Fibroblast of skin of scalp (primary cell): ENCODE data around the gene RIPK4.
"Not testable (repeated sequence)": the region's sequence is repeated elsewhere in the genome, so short reads cannot be mapped to it uniquely, and the experiment has no call there.

Source experiments
- DNase-seq: peaks from one replicate; pipeline ENCODE4 v3.0.0-alpha.2; 2013

The RIPK4 gene

DNA sequence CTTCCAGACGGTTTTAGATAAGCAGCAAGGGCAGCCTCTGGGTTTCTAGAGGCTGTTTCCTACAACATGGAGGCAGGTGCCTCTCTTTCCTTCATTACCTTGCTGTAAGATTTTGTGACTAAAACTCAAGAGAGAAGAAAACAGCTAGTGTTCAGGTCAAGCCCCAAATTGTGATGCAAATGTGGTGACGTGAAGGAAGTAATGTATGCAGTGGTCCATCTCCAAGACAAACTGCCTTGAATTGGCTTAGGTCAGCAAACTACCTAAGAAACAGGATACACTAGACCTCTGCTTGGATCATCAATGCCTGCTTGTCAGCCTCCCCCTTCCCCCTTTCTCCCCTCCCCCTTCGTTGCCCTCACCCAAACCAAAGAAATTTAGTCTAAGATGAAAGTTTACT, 28.9 kb upstream of the RIPK4 start:
- no peak for DNase-seq

DNA sequence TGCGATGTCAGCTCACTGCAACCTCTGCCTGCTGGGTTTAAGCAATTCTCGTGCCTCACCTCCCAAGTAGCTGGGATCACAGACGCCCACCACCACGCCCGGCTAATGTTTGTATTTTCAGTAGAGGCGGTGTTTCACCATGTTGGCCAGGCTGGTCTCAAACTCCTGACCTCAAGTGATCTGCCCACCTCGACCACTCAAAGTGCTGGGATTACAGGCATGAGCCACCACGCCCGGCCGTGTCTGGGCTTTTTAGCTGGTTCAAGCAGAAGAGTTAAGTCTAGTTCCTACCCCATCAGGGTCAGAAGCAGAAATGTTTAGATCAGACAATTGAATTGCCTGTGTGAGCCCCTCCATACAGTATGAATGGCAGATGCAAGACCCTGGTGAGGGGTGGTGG, 27.7 kb upstream of the RIPK4 start:
- DNase-seq, result no peak

DNA sequence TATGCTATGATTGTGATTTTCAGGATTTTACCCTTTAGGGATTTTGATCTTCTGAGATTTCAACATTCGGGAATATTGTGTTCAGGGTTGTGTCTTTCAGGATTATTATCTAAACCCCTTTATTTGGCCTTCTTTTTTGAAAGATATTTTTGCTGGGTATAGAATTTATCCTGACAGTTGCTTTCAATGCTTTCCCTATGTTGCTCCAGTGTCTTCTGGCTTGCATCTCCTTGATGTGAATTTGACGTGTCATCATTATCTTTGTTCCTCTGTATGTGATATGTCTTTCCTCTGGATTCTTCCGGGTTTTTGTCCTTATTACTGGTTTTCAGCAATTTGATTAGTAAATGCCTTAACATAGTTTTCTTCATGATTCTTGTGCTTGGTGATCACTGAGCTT, 25.9 kb upstream of the RIPK4 start:
- DNase-seq, result no peak

DNA sequence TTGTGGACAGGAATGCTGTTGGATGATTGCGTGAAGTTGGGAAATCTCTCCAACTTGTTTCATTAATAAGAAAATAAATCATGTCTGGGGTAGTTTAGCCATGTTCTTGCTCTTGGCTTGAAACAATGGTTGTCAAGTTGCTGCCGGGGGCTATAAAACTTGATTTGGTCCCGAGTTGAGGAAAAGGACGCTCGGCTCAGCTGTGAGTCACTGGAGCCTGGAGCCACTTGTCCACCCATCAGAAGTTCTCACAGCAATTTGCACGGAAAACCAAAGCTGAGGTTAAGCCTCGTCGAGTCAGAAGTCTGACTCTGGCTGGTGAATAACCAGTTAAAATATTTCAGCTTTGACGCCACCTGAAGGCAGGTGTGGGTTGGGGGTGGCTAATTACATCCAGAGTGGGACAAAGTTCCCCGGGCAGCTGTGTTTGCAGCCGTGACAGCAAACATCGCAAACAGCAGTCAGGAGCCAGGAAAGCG, 19.7 kb upstream of the RIPK4 start:
- peak; percentile 20 for DNase-seq

DNA sequence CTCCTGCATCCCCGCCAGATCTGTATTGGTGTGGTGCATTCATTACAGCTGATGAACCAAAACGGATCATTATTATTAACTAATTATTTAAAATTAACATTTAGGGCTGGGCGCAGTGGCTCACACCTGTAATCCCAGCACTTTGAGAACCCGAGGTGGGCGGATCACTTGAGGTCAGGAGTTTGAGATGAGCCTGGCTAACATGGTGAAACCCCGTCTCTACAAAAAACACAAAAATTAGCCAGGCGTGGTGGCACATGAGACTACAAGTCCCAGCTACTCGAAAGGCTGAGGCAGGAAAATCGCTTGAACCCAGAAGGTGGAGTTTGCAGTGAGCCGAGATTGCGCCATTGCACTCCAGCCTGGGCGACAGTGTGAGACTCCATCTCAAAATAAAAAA, 18.4 kb upstream of the RIPK4 start:
- not testable (repeated sequence) for DNase-seq

DNA sequence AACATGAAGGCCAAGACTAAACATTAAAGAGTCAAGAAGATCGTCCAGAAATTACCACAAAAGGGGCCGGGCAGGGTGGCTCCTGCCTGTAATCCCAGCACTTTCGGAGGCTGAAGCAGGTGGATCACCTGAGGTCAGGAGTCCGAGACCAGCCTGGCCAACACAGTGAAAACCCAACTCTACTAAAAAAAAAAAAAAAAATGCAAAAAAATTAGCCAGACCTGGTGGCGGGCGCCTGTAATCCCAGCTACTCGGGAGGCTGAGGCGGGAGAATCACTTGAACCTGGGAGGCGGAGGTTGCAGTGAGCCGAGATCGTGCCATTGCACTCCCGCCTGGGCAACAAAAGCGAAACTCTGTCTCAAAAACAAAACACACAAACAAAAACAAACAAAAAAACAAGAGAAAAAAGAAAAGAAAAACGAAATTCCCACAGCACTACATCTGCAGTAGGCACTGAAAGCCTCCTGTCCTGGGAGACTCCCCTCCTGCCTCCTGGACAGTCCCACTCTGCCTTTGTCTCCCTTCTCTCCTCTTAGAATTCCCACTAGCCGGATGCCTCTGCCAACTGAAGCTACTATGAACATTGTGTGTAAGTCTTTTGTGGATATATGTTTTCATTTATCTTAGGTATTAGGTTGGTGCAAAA, 17.7 kb upstream of the RIPK4 start:
- no peak for DNase-seq

DNA sequence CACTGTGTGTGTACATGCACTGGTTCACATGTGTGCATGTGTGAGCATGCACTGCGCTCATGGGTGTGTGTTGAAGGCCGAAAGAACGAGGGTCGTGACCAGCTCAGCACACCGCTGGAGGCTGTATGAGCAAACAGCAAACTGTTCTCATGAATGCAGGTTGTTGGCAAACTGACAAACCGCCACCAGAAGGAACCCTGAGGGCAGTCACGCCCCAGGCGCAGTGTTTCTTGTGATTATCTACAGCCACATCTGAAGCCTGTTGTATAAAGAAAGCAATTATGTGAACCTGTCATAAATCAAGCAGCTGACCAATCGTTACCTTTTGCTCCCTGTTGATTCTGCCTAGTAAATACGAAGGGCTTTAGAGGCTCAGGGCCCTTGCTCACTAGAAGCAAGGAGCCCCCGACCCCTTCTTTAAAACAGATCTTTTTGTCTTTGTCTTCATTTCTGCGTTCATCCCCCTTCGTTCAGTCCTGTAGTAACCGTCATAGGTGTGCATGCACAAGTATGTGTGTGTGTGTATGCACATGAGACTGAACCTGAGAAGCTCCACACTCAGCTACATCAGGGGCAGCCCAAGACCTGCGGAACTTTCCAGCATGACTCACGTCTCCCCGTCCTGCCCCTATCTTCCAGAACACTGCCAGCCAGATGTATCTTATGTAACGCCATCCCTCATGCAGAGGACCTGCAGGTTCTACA, 16.8 kb upstream of the RIPK4 start:
- DNase-seq, result no peak

DNA sequence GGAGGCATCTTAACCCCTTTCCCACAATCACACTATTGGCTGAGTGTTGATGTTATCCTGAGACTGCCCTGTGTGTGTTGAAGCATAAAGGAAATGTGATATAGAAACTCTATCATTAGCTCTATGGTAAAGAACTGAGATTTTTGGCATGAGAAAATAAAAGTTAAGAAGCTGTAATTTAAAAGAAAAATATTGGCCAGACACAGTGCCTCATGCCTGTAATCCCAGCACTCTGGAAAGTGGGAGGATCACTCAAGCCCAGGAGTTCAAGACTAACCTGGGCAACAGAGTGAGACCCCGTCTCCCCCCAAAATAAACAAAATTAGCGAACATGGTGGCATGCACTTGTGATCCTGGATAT, 14.2 kb upstream of the RIPK4 start:
- no peak for DNase-seq

DNA sequence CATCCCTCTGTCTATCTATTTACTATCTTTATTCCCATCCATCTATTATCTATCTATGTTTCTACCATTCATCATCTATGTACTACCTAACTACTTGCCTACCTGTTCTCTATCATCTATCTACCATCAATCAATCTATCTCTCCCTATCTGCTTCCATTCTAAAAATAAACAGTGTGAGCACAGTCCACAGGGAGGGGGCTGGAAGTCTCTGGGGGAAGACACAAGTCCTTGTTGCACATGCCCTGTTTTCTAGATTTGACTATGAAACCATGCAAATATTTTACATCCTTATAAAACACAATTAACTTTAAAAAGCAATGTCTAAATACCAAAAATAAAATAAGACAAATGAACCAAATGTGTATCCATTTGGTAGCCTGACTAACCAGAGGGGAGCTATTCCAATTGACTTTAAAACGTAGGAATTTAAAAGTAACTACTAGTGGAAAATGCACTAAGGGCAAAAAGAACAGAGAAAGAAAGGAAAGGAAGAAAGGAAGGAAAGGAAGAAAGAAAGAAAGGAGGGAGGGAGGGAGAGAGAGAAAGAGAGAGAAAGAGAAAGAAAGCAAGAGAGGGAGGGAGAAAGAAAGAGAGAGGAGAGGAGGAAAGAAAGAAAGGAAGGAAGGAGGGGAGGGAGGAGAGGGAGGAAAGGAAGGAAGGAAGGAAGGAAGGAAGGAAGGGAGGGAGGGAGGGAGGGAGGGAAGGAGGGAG, 13.6 kb upstream of the RIPK4 start:
- no peak for DNase-seq

DNA sequence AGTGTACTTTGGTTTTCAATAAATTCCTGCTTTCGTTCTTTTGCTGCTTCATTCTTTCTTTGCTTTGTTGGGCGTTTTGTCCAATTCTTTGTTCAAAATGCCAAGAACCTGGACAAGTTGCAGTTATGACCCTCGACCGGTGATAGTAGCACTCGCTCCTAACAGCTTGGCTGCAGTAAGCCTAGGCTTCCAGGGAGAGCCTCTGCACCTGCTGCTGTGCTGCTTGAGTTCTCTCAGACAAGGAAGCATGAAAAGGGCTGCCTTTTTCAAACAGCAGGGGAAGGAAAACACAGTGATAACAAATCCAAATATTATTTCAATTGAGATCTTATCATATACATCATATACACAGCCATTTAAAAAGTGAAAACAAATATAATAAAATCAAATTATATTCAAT, 12.8 kb upstream of the RIPK4 start:
- DNase-seq, result no peak

DNA sequence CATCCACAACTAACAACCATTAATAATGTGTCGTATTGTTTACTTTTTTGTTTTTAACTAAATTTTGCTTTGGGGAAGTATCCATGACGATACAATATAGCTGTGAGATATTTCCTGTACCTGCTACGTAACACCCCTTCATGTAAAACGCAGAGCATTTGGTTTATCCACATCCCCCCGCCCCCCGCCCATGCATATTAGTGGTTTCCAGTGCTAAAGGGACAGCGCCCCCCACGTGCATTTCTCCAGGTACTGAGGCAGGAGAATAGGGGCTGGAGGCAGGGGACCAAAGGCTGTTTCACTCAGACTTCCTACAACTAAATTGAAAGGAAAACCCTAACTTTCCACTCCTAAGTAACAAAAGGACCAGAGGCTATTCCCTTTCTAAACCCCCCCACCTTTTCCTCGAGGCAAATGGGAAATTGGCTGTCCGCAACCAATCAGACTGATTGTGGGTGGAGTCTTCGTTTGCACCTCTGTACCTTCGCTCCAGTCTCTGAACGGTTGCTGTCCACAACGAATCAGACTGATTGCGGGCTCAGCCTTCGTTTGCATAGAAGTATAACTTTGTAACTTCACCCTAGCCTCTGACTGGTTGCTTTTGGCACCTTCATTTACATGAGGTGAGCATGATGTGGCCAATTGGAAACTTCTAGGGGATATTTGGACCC, 12.2 kb upstream of the RIPK4 start:
- DNase-seq, result no peak

DNA sequence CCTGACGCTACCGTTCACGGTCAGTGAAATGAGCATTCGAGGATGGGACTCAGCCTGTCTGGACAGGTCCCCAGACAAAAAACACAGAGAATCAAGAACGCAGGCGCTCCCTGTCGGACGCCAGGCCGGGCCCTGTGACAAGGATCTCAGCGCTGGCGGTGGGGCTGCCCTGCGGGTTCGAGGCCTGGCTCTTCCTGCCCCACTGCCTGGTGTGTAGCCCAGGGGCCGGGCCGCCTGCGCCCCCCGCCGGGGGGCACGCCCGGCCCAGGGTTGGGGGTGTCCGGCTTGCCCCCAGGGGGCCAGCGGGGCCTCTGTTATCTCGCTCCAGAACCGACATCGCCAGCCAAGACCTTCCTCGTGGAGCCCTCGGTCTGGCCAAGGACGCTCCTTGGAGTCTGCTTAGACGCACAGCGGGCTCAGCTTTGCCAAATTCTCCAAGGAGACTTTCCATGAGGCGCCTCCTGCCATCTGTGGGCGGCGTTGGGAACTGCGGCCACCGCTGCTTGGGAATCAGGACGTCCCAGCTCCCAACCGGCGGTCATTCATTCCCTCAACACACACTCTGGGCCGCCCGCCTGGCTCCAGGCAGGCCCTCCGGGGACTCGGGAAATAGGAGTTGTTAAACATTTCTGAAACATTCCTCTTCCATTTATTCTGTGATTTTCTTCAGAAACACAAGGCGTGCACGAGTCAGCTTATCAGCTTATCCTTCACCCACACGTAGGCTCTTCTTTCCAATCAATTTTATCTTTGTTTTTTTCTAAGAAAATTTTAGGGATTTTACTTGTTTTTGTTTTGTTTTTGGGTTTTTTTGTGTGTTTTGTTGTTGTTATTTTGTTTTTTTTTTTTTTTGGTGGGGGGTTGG, 11.3 kb upstream of the RIPK4 start:
- DNase-seq, result peak; percentile 89

DNA sequence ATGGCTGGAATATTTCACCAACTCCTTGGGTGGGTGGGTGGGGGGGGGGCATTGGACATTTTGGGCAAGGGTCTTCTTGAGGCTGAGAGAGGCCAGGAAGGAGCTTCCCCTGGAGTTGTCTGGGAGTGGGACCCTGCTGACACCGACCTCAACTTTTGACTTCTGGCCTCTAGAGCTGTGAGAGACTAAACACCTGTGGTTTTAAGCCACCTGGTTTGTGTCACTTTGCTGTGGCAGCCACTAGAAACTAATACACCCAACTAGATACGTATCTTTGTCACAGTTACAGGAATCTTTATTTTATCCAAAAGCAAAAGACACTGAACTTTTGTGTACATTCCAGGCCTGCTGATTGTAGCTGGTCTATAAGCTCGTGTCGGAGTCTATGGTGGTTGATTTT, 9.9 kb upstream of the RIPK4 start:
- no peak for DNase-seq

DNA sequence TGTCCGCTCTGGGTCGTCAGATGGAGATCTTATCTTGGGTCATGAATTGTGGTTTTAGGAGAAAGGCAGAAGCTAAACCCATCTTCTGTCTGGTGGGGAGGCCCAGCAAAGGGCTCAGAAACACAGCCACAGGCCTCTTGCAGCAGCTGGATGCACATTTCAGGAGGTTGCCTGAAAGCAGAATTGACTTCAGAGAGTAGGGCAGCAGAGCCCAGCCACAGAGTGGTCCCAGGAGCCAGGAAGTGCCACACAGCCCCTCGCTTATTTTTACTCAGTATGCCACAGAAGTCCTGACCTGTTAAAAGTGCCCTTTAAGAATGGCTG, 8.3 kb upstream of the RIPK4 start:
- no peak for DNase-seq

DNA sequence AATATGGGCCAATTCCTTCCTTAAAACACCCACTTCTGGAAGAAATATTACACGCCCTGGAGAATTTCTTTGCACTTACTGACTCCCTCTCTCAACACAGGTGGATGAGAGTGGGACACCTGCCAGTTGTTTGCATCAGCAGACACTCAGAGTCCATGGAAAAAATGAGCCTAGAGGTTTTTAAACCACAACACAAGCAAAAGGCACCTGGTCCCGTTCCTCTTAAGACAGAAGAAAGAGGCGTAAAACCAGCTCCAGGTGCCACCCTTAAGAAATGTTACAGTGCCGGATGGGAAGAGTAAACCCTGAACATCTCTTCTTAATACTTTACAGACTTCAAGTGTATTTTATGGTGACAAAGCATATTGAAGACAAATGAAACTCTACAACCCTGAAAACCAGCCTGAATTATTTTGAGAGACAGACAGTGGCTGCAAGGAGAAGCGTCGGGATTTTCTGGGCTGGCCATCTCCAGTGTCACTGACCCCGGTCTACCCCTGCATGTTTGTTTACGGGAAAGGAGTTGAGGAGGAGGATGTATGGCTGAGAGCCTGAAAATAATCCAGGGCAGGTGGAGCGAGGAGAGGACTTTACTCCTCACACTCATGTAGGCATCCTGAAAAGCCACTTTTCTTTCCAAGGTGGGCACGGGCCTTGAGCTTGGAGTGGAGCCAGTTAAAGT, 7.8 kb upstream of the RIPK4 start:
- DNase-seq, result no peak

DNA sequence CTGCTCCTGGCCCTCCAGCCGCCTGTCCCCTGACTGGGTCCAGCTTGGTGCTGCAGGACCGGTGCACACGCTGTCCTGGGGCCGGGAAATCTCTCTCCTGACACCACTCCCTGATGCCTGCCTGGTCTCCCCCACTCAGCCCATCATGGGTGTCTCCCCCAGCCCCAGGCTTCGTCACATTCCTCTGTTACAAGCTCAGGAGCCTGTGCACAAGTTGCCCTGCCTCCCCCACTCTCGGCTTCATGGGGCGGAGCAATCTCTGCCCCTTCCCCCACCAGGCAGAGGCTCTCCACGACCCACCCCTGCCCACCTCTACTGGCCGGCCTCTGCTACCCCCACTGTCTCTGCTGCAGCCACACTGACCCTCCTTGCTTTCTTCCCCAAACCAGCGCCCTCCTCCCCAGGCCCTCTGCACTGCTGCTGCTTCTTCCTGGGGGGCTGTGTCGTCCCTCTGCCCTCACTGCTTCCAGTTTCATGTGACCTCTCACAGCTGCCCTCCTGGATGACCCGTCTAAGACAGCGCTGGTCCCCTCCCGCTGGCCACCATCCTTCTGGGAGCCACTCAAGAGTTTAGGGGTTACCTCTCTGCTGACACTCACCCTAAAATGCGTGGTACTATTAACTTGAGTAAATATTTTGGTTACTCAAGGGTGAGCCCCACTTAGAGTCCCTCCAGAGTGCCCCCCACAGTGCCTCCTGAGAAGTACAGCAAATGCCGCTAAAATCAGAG, 5.7 kb upstream of the RIPK4 start:
- DNase-seq, result no peak

DNA sequence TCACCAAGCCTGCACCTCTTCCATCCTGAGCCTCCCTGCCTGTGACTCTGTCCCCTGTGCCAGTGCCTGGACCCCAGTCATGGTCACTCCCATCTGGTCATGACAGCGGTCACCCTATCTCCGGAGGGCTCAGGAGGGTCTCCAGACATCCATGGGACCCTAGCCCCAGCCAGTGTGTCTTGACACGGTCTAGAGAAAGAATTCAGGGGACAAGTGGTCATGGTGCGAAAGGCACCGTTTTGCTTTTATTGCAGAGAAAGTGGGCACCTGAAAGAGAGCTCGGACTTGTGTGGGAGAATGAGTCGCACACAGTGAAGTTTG, 4.7 kb upstream of the RIPK4 start:
- DNase-seq, result no peak

DNA sequence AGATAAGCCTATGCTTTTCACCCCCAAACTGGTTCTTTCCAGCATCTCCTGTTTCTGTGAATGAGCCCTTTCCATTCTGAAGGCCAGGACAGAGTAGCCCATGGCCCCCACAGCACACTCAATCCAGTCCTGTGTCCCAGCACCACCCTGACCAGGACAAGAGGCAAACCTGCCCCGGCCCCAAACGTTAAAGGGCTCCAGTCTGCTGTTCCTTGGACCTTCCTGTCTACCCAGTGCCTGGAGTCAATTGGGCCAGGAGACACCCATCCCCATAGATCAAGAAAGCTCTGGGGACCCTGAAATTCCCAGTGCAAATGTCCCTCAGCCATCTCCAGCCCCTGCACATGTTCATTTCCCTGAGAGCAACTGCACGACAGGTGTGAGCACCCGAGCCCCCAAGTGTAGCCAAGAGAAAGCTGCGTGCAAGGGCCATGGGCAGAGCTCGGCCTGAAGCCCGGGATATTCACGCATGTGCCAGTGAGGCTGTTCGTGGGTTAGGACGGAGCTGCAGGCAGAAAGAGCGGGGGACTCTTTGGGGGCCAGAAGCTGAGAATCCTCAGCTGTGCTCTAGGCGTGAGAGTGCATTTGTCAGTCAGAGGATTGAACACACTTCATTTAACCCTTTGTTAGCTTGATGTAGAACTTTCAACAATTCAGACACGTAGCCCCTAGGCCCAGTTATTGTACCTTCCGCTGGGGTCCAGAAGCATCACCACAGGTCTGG, 4.2 kb upstream of the RIPK4 start:
- no peak for DNase-seq

DNA sequence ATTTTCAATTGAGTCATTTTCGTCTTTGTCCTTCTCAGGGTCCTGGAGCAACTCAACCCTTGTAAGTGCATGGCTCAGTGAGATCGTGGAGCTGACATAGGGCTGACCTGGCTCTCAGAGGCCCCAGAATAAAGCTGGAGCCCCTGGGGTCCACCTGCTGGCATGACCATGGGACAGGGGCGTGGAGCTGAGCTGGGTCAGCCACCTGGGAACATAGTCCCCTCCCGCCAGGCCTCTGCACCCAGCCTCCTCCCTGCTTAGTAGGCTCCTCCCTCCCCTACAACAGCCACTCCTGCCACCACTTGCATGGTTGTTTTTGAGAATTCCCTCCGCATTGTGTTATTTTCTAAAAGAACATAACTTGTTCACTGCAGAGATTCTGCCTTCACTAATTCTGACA, 3.1 kb upstream of the RIPK4 start:
- no peak for DNase-seq

DNA sequence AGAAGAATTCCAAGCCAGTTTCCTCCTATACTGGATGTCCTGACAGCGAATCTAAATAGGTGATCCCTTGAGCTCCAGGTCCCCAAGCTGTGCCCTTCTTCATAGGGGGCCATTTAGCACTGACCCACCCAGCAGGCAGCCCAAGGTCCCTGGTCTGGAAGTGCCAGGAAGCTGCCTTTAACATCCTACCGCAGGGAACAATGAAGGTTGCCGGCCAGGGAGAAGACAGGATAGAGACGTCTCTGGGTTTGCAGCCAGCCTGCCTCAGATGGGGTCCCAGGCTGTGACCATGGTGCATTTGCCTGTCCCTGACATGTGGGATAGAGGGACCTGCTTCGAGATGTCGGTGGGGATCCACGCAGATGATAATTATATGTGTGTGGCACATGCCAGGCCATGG, 2.7 kb upstream of the RIPK4 start:
- no peak for DNase-seq

DNA sequence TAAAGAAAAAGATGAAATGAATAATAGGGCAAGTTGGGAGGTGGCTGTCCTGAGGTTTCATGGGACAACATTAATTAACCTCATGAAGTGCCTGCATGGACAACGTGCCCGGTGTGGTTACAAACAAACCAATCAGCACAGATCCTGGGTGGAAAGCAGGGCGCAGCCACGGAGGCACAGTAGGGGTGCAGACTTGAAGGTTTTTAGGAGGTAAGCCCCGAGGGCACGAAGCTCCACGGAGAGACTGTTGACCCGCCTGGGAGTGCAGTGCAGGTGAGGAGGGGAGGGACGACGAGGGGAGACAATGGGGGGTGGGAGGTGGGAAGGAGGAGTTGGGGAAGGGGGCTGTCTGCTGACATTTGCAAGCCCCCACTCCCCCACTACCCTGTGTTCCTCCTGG, 2.3 kb upstream of the RIPK4 start:
- no peak for DNase-seq
